SJCRH30 (cell line): ENCODE data around the gene MYOF. TPM values are rescaled to one million over a fixed set of nuclear protein-coding genes. Genes with fewer than 3 reads are reported as not detected.
"Not testable (repeated sequence)": the region's sequence is repeated elsewhere in the genome, so short reads cannot be mapped to it uniquely, and the experiment has no call there.

Source experiments
- DNase-seq, 2 experiments: peaks; one replicate each; pipeline ENCODE4 v3.0.0-alpha.2; 2015 to 2020
- H3K27ac ChIP-seq: fragments of 250-450 bp; sonication (Bioruptor Pico); 2 replicates; pipeline ENCODE4 v1.5.1; 2020; ENCODE audit warnings: mild to moderate bottlenecking, moderate library complexity
- H3K27me3 ChIP-seq: fragments of 250-450 bp; sonication (Bioruptor Pico); 2 replicates; pipeline ENCODE4 v1.5.1; 2020; ENCODE audit warnings: mild to moderate bottlenecking, moderate library complexity
- H3K36me3 ChIP-seq: fragments of 250-450 bp; sonication (Bioruptor Pico); 2 replicates; pipeline ENCODE4 v1.5.1; 2020; ENCODE audit warnings: mild to moderate bottlenecking, moderate library complexity
- H3K4me1 ChIP-seq: fragments of 250-450 bp; sonication (Bioruptor Pico); 2 replicates; pipeline ENCODE4 v1.5.1; 2020; ENCODE audit warnings: mild to moderate bottlenecking, moderate library complexity
- H3K4me3 ChIP-seq: fragments of 250-450 bp; sonication (Bioruptor Pico); 2 replicates; pipeline ENCODE4 v1.5.1; 2020; ENCODE audit warnings: mild to moderate bottlenecking, moderate library complexity
- H3K9me3 ChIP-seq: fragments of 250-450 bp; sonication (Bioruptor Pico); replicated peaks from 2 replicates; pipeline ENCODE4 v1.5.1; 2020; ENCODE audit warnings: mild to moderate bottlenecking, moderate library complexity
- total RNA-seq: library from RNA; depleted of rRNA; stranded (reverse); fragments of >200 nt; shearing (Covaris generic); gene quantifications from 2 replicates; pipeline ENCODE4 v1.2.3, GENCODE V29; 2014

Gene MYOF
- total RNA-seq, 1 experiment from 2014 or later: 4.2 TPM

GRCh38 chr10:93284246-93284645, 197.9 kb downstream of the MYOF start:
- H3K27ac ChIP-seq, H3K27me3 ChIP-seq, H3K4me1 ChIP-seq: not testable (repeated sequence)

DNA sequence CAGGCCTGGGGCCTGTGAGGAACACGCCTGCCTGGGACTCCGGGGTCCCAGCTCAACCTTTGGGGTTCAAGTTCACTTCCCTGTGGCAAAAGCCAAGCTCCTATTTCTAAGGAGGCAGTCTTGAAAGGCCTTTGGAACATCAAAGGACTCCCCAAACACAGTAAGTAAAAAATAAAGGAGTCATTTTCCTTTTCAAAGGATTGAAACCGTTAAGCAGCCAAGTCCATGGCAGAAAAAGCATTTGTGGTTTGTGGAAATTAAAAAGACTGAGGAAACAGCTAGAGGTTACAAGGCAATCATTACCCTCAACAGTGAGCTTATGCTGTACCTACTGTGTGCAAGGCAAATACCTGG, 200.8 kb downstream of the MYOF start:
- Histone ChIP-seq H3K27me3 (no peaks in the 10 kb centered on the region), H3K4me1 (no peaks in the 10 kb centered on the region), H3K36me3 (no peaks in the 10 kb centered on the region), H3K4me3 (no peak overlapping the region), H3K27ac (no peak overlapping the region), H3K9me3 (no peaks in the 10 kb centered on the region)
- no peak for DNase-seq

More at GRCh38 chr10:93284246-93284645, 197.9 kb downstream of the MYOF start:
- H3K9me3 ChIP-seq, DNase-seq, H3K4me3 ChIP-seq, H3K36me3 ChIP-seq: not testable (repeated sequence)

- no peaks in the 10 kb centered on the region for H3K27me3 ChIP-seq
- H3K9me3 ChIP-seq: no peaks in the 10 kb centered on the region
- no peak for DNase-seq
- H3K27ac ChIP-seq: no peak overlapping the region
- no peak overlapping the region for H3K4me3 ChIP-seq
- H3K4me1 ChIP-seq: no peaks in the 10 kb centered on the region
- no peaks in the 10 kb centered on the region for H3K36me3 ChIP-seq
These were observed 201.3 kb downstream of the MYOF start for GRCh38 chr10:93280699-93281366.

- Histone ChIP-seq H3K4me3 (no peak overlapping the region), H3K27ac (no peak overlapping the region), H3K27me3 (no peaks in the 10 kb centered on the region), H3K9me3 (no peaks in the 10 kb centered on the region), H3K36me3 (no peaks in the 10 kb centered on the region), H3K4me1 (no peaks in the 10 kb centered on the region)
- DNase-seq: no peak
These were observed 201.9 kb downstream of the MYOF start for GRCh38 chr10:93280121-93280698.

GRCh38 chr10:93277360-93277759, 204.8 kb downstream of the MYOF start:
- Histone ChIP-seq H3K9me3 (no peaks in the 10 kb centered on the region), H3K27ac (no peak overlapping the region), H3K4me1 (no peaks in the 10 kb centered on the region), H3K4me3 (no peak overlapping the region), H3K36me3 (no peaks in the 10 kb centered on the region), H3K27me3 (no peaks in the 10 kb centered on the region)
- no peak for DNase-seq

GRCh38 chr10:93274419-93274818, 207.7 kb downstream of the MYOF start:
- peaks cover 1% of the 10 kb centered on the region; the same call in 1 of the 2 replicates for H3K9me3 ChIP-seq
- DNase-seq: no peak
- no peaks in the 10 kb centered on the region for H3K36me3 ChIP-seq
- no peak overlapping the region for H3K4me3 ChIP-seq
- no peaks in the 10 kb centered on the region for H3K27me3 ChIP-seq
- H3K4me1 ChIP-seq: no peaks in the 10 kb centered on the region
- H3K27ac ChIP-seq: no peak overlapping the region

GRCh38 chr10:93272884-93273675, 209.1 kb downstream of the MYOF start:
- Histone ChIP-seq H3K4me3 (no peak overlapping the region), H3K36me3 (no peaks in the 10 kb centered on the region), H3K27ac (no peak overlapping the region), H3K4me1 (no peaks in the 10 kb centered on the region), H3K9me3 (peaks cover 5% of the 10 kb centered on the region; the same call in 1 of the 2 replicates), H3K27me3 (no peaks in the 10 kb centered on the region)
- DNase-seq: no peak

GRCh38 chr10:93271347-93271746, 210.8 kb downstream of the MYOF start:
- H3K4me1 ChIP-seq: no peaks in the 10 kb centered on the region
- no peak for DNase-seq
- no peak overlapping the region for H3K4me3 ChIP-seq
- H3K27ac ChIP-seq: no peak overlapping the region
- no peaks in the 10 kb centered on the region for H3K27me3 ChIP-seq
- H3K9me3 ChIP-seq: peaks cover 5% of the 10 kb centered on the region; the same call in 1 of the 2 replicates
- no peaks in the 10 kb centered on the region for H3K36me3 ChIP-seq

- no peak for DNase-seq
- Histone ChIP-seq H3K36me3 (no peaks in the 10 kb centered on the region), H3K9me3 (peaks cover 5% of the 10 kb centered on the region; the same call in 1 of the 2 replicates), H3K4me1 (no peaks in the 10 kb centered on the region), H3K4me3 (no peak overlapping the region), H3K27me3 (no peaks in the 10 kb centered on the region), H3K27ac (no peak overlapping the region)
These were observed 212.9 kb downstream of the MYOF start for GRCh38 chr10:93269281-93269680.

DNA sequence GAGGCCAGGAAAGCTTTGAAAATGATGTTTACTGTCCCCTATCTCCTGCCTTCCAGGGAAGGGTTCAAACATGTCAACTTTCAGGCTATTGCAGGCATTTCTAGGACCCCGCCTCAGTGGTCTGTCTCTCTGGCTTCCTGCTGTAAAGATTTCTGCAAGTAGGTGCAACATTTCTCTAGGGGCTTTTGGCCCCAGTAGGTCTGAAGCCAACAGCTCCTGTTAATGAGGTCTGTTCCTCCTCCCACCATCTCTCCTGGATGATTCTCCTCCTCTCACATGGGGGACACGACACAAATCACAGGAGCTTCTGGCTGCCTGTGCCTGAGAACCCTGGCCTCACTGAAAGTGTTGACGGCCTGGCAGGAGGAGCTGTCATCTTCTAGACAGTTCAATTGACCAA, 214.1 kb downstream of the MYOF start:
- H3K27me3 ChIP-seq: no peaks in the 10 kb centered on the region
- DNase-seq: no peak
- H3K4me3 ChIP-seq: no peak overlapping the region
- H3K9me3 ChIP-seq: peaks cover 5% of the 10 kb centered on the region; the same call in 1 of the 2 replicates
- H3K4me1 ChIP-seq: no peaks in the 10 kb centered on the region
- H3K27ac ChIP-seq: no peak overlapping the region
- no peaks in the 10 kb centered on the region for H3K36me3 ChIP-seq

GRCh38 chr10:93267521-93267920, 214.6 kb downstream of the MYOF start:
- Histone ChIP-seq H3K27ac (no peak overlapping the region), H3K4me1 (no peaks in the 10 kb centered on the region), H3K27me3 (no peaks in the 10 kb centered on the region), H3K9me3 (peaks cover 5% of the 10 kb centered on the region; the same call in 1 of the 2 replicates), H3K36me3 (no peaks in the 10 kb centered on the region), H3K4me3 (no peak overlapping the region)
- no peak for DNase-seq

- no peak overlapping the region for H3K27ac ChIP-seq
- no peaks in the 10 kb centered on the region for H3K36me3 ChIP-seq
- H3K9me3 ChIP-seq: peaks cover 5% of the 10 kb centered on the region; the same call in 1 of the 2 replicates
- no peaks in the 10 kb centered on the region for H3K27me3 ChIP-seq
- no peak for DNase-seq
- no peak overlapping the region for H3K4me3 ChIP-seq
- no peaks in the 10 kb centered on the region for H3K4me1 ChIP-seq
These were observed 215.3 kb downstream of the MYOF start for GRCh38 chr10:93266858-93267257.

- DNase-seq: no peak
- H3K27ac ChIP-seq: no peak overlapping the region
- no peaks in the 10 kb centered on the region for H3K36me3 ChIP-seq
- H3K9me3 ChIP-seq: no peaks in the 10 kb centered on the region
- no peak overlapping the region for H3K4me3 ChIP-seq
- no peaks in the 10 kb centered on the region for H3K4me1 ChIP-seq
- H3K27me3 ChIP-seq: no peaks in the 10 kb centered on the region
These were observed 220.0 kb downstream of the MYOF start for GRCh38 chr10:93261961-93262610.

DNA sequence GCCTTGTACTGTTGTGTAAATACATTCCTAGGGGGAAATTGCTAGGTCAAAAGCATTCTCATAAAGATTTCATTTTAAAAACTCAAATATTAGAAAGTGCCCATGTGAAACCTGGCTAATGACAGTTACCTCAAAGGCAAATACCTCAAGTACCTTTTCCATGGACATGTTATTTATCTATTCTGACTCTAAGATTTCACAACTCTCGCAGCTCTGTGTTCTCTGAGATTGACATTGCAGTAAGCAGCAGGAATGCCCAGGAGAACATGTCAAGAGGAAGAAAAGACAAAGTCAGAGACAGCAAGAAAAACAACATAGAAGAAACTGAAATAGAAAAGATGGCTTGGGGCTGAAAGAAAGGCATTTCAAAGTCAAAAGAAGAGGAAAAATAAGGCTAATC, 221.0 kb downstream of the MYOF start:
- Histone ChIP-seq H3K9me3 (no peaks in the 10 kb centered on the region), H3K36me3 (no peaks in the 10 kb centered on the region), H3K4me1 (no peaks in the 10 kb centered on the region), H3K4me3 (no peak overlapping the region), H3K27me3 (no peaks in the 10 kb centered on the region), H3K27ac (no peak overlapping the region)
- DNase-seq: no peak

DNA sequence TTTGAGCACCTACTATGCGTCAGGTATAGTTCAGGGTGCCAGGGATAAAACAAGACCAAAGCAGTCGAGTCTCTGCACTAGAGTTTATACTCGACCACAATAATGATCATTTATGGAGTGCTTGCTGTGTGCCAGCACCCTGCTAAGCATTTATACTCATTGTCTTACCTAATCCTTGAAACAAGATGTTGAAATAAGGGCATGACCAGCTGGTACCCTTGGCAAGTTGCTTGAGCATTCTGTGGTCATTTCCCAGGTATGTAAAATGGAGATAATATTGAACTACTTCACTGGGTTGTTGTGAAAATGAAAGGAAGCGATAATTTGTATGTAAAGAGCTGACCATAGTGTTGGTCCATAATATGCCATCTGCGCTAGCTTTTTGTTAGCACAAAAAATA, 223.0 kb downstream of the MYOF start:
- no peaks in the 10 kb centered on the region for H3K36me3 ChIP-seq
- no peaks in the 10 kb centered on the region for H3K27me3 ChIP-seq
- H3K4me1 ChIP-seq: no peaks in the 10 kb centered on the region
- H3K27ac ChIP-seq: no peak overlapping the region
- no peak overlapping the region for H3K4me3 ChIP-seq
- H3K9me3 ChIP-seq: no peaks in the 10 kb centered on the region
- DNase-seq: no peak
